Common myeloid progenitor, CD34-positive (primary cell): ENCODE data around the gene EDA.

Source experiments
- CTCF ChIA-PET: fragments of 350-600 bp; sonication (Branson Sonifier 250); formaldehyde crosslinking; loops from one replicate; lab custom pipeline; 2021; ENCODE audit warnings: antibody characterized with exemption; lab: Charles Lee
- POLR2A ChIA-PET: fragments of 350-600 bp; sonication (Branson Sonifier 250); formaldehyde crosslinking; loops from one replicate; lab custom pipeline; 2021; ENCODE audit warnings: antibody characterized with exemption; lab: Charles Lee
- DNase-seq, 3 donors: peaks; one replicate each; pipeline versions ENCODE4 v3.0.0 to v3.0.0-alpha.2; 2013
- H3K27ac ChIP-seq, 2 experiments: 1 replicate in 1 of 2; 2 replicates in 1 of 2; pipeline ENCODE4 v1.7.0; 2013; ENCODE audit warnings: inconsistent platforms in 2 of 2, low read length in 2 of 2, mild to moderate bottlenecking in 2 of 2, low read depth in 1 of 2, moderate library complexity in 1 of 2; ENCODE audit not compliant: severe bottlenecking in 2 of 2, insufficient read depth in 1 of 2, poor library complexity in 1 of 2
- H3K27me3 ChIP-seq, 5 experiments: replicated peaks in 2 of 5; 1 replicate in 3 of 5; 2 replicates in 2 of 5; pipeline versions ENCODE4 v1.6.1 to v1.7.0; 2013; ENCODE audit warnings: low read length in 4 of 5, mild to moderate bottlenecking in 2 of 5, moderate library complexity in 2 of 5, inconsistent platforms in 1 of 5; ENCODE audit not compliant: insufficient read depth in 5 of 5, control insufficient read depth in 4 of 5
- H3K36me3 ChIP-seq, 4 experiments: 1 replicate in 2 of 4; 2 replicates in 2 of 4; pipeline versions ENCODE4 v1.6.1 to v1.7.0; 2013; ENCODE audit warnings: low read length in 3 of 4, control low read depth in 1 of 4, mild to moderate bottlenecking in 1 of 4; ENCODE audit not compliant: control insufficient read depth in 4 of 4, insufficient read depth in 4 of 4
- H3K4me1 ChIP-seq, 4 experiments: 1 replicate in 3 of 4; 2 replicates in 1 of 4; pipeline versions ENCODE4 v1.6.1 to v1.7.1; 2013; ENCODE audit warnings: low read length in 3 of 4, mild to moderate bottlenecking in 3 of 4, control low read depth in 1 of 4, inconsistent platforms in 1 of 4, moderate library complexity in 1 of 4; ENCODE audit not compliant: control insufficient read depth in 4 of 4, insufficient read depth in 4 of 4; ENCODE audit errors: control extremely low read depth in 1 of 4
- H3K4me3 ChIP-seq, 7 experiments: 1 replicate in 4 of 7; 2 replicates in 3 of 7; pipeline versions ENCODE4 v1.5.1 to v1.7.0; 2013; ENCODE audit warnings: mild to moderate bottlenecking in 7 of 7, low read length in 6 of 7, moderate library complexity in 6 of 7, inconsistent platforms in 2 of 7, low read depth in 2 of 7, control low read depth in 1 of 7; ENCODE audit not compliant: insufficient read depth in 4 of 7, control insufficient read depth in 1 of 7; ENCODE audit errors: extremely low read depth in 1 of 7
- H3K9me3 ChIP-seq, 5 experiments: 1 replicate in 4 of 5; 2 replicates in 1 of 5; pipeline versions ENCODE4 v1.6.1 to v1.7.1; 2013; ENCODE audit warnings: low read length in 4 of 5, mild to moderate bottlenecking in 2 of 5, inconsistent platforms in 1 of 5, low read depth in 1 of 5, moderate library complexity in 1 of 5; ENCODE audit not compliant: control insufficient read depth in 4 of 5, insufficient read depth in 2 of 5; ENCODE audit errors: control extremely low read depth in 1 of 5
- WGBS: methylation state at CpG from one replicate; pipeline ENCODE4 v1.1.5; 2013; ENCODE audit not compliant: insufficient coverage; 5-methylcytosine and 5-hydroxymethylcytosine counted together

The EDA gene

DNA sequence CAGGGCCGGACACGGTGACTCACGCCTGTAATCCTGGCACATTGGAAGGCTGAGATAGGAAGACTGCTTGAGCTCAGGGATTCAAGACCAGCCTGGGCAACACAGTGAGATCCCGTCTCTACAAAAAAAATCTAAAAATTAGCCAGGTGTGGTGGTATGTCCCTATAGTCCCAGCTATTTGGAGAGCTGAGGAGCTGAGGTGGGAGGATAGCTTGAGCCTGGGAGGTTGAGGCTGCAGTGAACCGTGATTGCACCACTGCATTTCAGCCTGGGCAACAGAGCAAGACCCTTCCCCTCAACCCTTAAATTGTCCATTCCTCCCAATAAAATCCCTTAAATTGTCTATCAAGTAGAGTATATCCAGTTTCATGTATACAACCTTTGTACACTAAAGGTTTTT lies 463.4 kb downstream of the EDA start:
- DNase-seq: no peak
- WGBS: 84% methylated on average over 3 of the region's 5 CpGs
- H3K4me3 ChIP-seq: no peak overlapping the region
- no peaks in the 10 kb centered on the region for H3K9me3 ChIP-seq
- peaks cover 0 to 6% (median 0%) of the 10 kb centered on the region in 5 experiments for H3K27me3 ChIP-seq
- H3K36me3 ChIP-seq: no peaks in the 10 kb centered on the region
- POLR2A ChIA-PET: no interaction called here
- CTCF ChIA-PET: interaction anchor here (0.6 kb wide), 1 partner anchor 518 kb away, joined by 4 read pairs; no protein-coding TSS in a partner anchor
- no peaks in the 10 kb centered on the region for H3K4me1 ChIP-seq
- H3K27ac ChIP-seq: no peak overlapping the region

DNA sequence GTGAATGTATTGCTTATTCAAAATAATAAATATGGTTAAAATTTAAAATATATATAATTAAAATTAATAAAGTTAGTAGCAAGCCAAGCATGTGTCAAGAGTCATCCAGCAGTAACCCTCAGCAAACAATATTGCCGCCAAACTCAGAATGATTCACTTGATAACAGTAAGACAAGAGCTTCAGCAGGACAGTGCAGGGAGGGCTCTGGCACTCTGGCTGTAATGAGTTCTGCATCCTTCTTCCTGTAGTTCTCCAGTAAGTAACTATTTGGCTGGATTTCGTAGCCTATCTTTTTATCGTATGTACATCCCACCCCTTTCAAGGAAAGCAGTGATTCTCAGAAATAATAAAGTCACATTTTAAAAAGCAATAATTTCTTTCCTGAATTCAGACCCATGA lies 464.0 kb downstream of the EDA start:
- Histone ChIP-seq H3K27ac (no peak overlapping the region), H3K4me3 (no peak overlapping the region), H3K9me3 (no peaks in the 10 kb centered on the region), H3K27me3 (peaks cover 0 to 6% (median 0%) of the 10 kb centered on the region in 5 experiments), H3K4me1 (no peaks in the 10 kb centered on the region), H3K36me3 (no peaks in the 10 kb centered on the region)
- 44% methylated on average over 2 of the region's 3 CpGs for WGBS
- CTCF ChIA-PET: no interaction called here
- POLR2A ChIA-PET: no interaction called here
- DNase-seq: no peak

DNA sequence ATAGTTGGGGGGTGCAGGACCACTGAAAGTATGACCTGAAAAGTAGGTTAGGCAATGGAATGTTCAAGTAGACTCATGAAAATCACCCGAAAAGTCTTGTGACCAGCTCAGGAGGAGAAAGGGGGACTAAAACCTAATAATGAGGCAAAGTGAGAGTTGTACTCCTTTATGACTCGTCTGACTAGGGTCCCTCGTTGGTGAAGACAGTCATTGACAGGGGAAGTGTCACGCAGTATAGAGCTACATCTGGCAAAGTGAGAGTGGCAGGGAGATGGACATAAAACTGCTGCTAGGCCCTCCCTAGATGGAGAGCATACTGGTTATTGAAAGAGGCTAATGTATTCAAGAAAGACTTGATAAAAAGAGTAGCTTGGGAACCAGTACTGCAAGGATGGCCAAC lies 466.8 kb downstream of the EDA start:
- CTCF ChIA-PET: no interaction called here
- POLR2A ChIA-PET: no interaction called here
- H3K27me3 ChIP-seq: peaks cover 0 to 2% (median 0%) of the 10 kb centered on the region in 5 experiments
- H3K36me3 ChIP-seq: no peaks in the 10 kb centered on the region
- H3K4me3 ChIP-seq: no peak overlapping the region
- WGBS: 70% methylated on average over 4 of the region's 4 CpGs
- DNase-seq: no peak
- H3K4me1 ChIP-seq: no peaks in the 10 kb centered on the region
- no peak overlapping the region for H3K27ac ChIP-seq
- H3K9me3 ChIP-seq: no peaks in the 10 kb centered on the region

DNA sequence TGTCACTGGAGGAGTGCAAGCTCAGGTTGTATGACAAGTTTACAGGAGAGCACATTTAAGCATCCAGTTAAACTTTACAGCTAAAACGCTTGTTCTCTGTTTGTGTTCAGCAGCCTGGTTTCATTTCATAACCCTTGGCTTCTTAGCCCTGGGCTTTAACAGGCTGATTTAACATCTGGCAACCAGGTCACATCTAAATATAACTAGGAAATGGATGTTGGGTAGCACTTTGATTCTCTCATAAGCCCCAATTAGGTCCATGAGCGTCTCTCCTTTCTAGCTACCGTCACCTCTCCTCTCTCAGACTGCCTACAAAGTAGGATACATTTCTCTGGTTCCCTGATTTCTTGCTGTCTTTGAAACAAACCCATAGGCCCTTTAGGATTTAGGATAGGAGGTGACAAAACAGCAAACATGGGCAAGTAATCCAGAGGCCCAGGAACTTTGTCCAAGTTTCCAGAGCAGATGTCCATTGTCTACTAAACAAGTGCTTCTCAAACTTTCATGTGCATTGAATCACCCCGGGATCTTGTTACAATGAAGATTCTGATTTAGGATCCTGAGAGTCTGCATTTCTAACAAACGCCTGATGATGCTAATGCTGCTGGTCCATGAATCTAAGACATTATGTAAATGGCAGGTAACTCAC lies 468.8 kb downstream of the EDA start:
- Histone ChIP-seq H3K9me3 (no peaks in the 10 kb centered on the region), H3K4me3 (no peak overlapping the region), H3K27me3 (peaks cover 0 to 2% (median 0%) of the 10 kb centered on the region in 5 experiments), H3K4me1 (peaks cover 0 to 2% (median 0%) of the 10 kb centered on the region in 4 experiments), H3K36me3 (no peaks in the 10 kb centered on the region), H3K27ac (no peak overlapping the region)
- 75% methylated on average over 2 of the region's 5 CpGs for WGBS
- ChIA-PET POLR2A (no interaction called here), CTCF (no interaction called here)
- no peak for DNase-seq

DNA sequence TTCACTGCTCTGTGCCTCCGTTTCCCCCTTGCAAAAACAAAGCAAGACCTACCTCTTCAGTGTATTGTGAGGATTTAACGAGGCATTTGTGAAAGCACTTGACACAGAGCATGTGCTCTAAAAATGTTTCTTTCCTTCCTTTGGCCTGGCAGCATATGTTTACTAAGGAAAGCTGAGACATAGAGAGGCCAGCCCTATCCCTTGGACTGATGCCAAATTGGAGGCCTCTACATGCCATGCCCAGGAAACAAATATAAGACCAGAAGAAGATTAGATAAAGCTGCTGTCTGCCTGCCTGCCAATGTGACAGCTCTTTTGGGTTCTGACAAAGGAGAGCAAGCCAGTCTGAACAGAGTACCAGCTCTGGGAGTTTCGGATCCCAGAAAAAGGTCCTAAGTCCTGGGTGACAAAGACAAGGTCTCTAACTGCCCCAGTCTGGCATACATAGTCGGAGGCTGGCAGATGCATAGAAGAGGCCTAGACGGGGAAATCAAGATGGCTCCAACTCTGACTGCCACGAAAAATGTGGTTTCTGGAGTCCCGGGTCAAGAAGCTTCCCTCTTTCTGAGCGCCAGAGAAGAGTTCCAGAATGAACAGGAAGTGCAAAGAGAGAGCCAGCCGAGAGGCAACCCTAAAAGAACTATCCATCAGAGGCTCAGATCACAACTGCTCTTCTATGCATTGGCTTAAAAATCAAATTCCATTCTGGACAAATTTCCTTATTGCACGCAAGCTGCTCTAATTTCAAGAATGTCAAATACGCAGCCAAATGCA lies 472.1 kb downstream of the EDA start:
- CTCF ChIA-PET: interaction anchor here (0.6 to 1.7 kb wide), 2 partner anchors 9 to 373 kb away, joined by 3 to 4 read pairs; no protein-coding TSS in a partner anchor
- H3K27ac ChIP-seq: no peak overlapping the region

DNA sequence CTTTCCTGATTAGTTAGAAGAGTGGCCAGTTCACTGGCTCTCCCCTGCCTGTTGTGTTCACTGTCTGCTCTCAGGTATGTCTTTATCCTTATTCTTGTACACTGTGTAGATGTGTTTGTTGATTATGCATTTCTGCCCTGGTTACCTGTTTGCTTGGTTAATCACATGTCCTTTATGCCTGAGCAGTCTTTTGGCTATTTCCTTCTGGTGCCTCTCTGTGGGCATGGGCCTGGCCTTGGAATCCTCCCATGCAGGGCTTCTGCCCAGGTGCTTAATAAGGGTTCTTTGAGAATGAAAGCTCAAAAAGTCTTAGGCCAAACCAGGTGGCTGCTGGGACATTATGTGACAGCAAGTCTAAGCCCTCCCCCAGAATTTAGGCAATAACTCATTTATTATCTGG lies 472.8 kb downstream of the EDA start:
- Histone ChIP-seq H3K27me3 (peaks cover 0 to 6% (median 0%) of the 10 kb centered on the region in 5 experiments), H3K27ac (no peak overlapping the region), H3K9me3 (no peaks in the 10 kb centered on the region), H3K4me3 (no peak overlapping the region), H3K4me1 (peaks cover 0 to 2% (median 0%) of the 10 kb centered on the region in 4 experiments), H3K36me3 (no peaks in the 10 kb centered on the region)
- ChIA-PET POLR2A (no interaction called here), CTCF (no interaction called here)
- DNase-seq: no peak

More for the DNA sequence above, 472.1 kb downstream of the EDA start:
- POLR2A ChIA-PET: no interaction called here
- Histone ChIP-seq H3K4me3 (no peak overlapping the region), H3K9me3 (no peaks in the 10 kb centered on the region), H3K27me3 (peaks cover 0 to 6% (median 0%) of the 10 kb centered on the region in 5 experiments), H3K4me1 (peaks cover 0 to 2% (median 0%) of the 10 kb centered on the region in 4 experiments), H3K36me3 (no peaks in the 10 kb centered on the region)
- no peak for DNase-seq
- 64% methylated on average over 10 of the region's 11 CpGs for WGBS
